Activated CD4-positive, CD25-positive, alpha-beta regulatory T cell treated with anti-CD3 and anti-CD28 coated beads, Interleukin-2, amount 50 U/mL, for 24 hours (primary cell): Measurements from ENCODE around the gene USPL1.

ENCODE experiments used
- ATAC-seq, 2 donors: fragments of 150-1000 bp; cut with Tn5 transposase; one replicate each; pipeline ENCODE4 v1.10.0; 2021; ENCODE audit warnings: mild to moderate bottlenecking in 1 of 2, moderate library complexity in 1 of 2

The USPL1 gene

DNA sequence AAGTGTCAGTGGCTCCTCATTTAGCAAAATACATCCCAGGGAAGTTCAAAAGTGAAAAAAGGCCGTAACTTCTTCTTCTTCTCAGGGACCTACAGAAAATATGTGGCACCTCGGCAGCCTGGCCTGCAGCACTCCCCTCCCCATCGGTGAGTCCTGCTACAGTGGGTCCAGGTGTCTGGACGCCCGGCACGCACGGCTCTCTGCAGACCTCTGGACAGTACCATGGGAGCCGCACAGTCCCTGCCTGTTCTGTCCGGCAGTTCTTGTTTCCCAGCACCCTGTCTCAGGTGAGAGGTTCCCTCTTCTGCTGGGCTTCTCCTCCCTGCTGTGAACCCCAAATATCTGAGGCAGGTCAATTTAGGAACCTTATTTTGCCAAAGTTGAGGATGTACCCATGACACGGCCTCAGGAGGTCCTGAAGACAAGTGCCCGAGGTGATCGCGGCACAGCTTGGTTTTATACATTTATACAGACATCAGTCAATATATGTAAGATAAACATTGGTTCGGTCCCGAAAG, 80.8 kb downstream of the USPL1 start:
- no peak for ATAC-seq

DNA sequence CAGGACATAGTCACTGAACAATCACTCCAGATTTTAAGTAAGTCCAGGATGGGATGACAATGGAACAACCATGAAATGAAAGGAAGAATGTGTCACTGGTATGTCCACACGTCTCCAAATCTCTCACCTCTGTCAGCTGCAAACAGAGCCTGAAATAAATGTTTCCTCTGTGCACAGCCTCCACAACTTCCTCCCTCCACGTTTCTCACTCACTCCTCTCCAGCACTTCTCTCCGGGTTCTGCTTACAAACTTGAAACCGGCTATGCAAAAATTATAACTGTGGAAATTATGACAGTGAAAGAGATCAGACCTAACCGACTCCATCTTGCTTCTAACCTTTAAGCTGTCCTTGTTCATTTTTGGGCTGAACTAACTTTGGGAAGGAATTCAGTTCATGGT, 82.6 kb downstream of the USPL1 start:
- ATAC-seq = no peak

GRCh38 chr13:30702006-30702405, 84.3 kb downstream of the USPL1 start:
- ATAC-seq = no peak

DNA sequence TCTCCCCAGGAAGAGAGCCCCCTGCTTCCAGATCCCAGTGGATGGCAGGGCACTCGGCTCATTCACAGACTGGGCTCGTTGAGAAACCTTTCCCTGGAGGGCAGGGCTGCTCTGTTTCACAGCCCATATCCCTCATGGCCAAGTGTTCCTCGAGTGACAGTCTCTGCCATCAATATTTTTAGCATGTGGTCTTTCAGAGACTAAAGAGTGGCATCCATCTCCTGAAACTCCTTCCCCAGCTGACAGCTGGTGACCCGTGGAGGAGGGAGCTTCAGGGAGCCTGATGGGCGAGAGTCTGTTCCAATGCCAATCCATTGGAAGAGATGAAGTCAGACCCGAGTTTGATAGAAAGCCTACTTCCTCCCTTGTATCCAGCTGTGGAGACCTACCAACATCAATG, 86.9 kb downstream of the USPL1 start:
- no peak for ATAC-seq

DNA sequence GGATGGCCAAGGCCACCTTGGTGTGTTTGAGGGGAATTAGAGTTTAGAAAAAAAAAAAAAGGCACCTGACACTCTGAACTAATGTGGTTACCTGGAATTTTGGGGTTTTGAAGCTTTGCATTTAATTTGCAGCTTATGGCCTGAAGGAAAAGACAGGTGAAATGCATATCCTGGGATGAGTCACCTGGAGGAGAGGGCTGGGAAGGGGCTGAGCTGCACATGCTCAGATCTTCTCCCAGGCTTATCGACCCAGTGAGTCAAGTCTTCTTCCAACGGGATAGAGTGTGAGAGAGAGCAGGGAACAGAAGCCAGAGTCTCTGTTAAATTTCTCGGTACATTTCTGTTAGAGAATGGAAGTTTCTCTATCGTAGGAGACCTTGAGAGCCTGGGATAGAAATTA, 88.0 kb downstream of the USPL1 start:
- ATAC-seq = no peak

DNA sequence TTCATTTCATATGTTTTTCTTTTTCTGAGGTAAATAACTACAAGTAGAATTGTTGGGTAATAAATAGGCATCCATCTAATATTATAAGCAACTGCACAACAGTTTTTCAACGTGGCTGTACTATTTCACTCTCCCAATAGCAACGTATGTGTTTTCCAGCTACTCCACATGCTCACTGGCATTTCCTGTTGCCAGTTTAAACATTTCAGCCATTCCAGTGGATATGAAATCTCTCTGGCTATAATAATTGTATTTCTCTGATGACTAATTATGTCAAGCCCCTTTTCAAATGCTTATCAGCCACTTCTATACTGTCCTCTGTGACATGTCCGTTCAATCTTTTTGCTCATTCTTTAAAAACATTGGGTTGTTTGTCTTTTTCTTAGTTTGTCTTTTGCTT, 90.8 kb downstream of the USPL1 start:
- no peak for ATAC-seq
